Measurements from ENCODE around the gene SLC17A2. TPM values are rescaled to one million over a fixed set of nuclear protein-coding genes. Genes with fewer than 3 reads are reported as not detected.

The SLC17A2 gene
- total and polyA plus RNA-seq, 2 of the 4 experiments (the other 2 are of a cell fraction) = not detected

GRCh38 chr6:25889877-25890853 is 40.3 kb downstream of the SLC17A2 start:
- dilution Hi-C loops (cut with HindIII; ENCODE audit: low sequenced_read_pairs, unreplicated experiment) (no loop called here), in situ Hi-C loops (cut with MboI; ENCODE audit: low sequenced_read_pairs) (no loop called here), intact Hi-C loops (cut with micrococcal nuclease) (loop anchor here (1.0 to 2.0 kb wide), 2 partner anchors 102 to 169 kb away; no protein-coding TSS in a partner anchor)
- ChIA-PET CTCF (interaction anchor here (0.7 kb wide), 1 partner anchor 12 kb away, joined by 3 read pairs; no protein-coding TSS in a partner anchor), POLR2A (ENCODE audit: unreplicated experiment) (no interaction called here)
- H3K27me3 ChIP-seq (ENCODE audit: control insufficient read depth, insufficient read depth, low read length) = no peaks in the 10 kb centered on the region
- H3K79me1 ChIP-seq (ENCODE audit: low read depth in 1 of 2, low read length in 2 of 2) = no peaks in the 10 kb centered on the region
- no peaks in the 10 kb centered on the region for H3K4me1 ChIP-seq (ENCODE audit: control insufficient read depth, insufficient read depth, low read length)
- H2BK5ac ChIP-seq (ENCODE audit: low read depth, low read length, poor library complexity, severe bottlenecking) = no peak overlapping the region
- no TSS peak for BruUV-seq (replicated peaks)
- no peak overlapping the region for H2BK20ac ChIP-seq (ENCODE audit: low read depth, low read length)
- no peak overlapping the region for H4K8ac ChIP-seq (ENCODE audit: low read depth in 2 of 2, low read length in 2 of 2)
- no peak overlapping the region for H2BK120ac ChIP-seq (ENCODE audit: low read depth, low read length)
- H3K9me3 ChIP-seq (ENCODE audit: control insufficient read depth, insufficient read depth, low read length) = no peaks in the 10 kb centered on the region
- H4K20me1 ChIP-seq (ENCODE audit: insufficient read depth, low read length) = no peaks in the 10 kb centered on the region
- no peak overlapping the region for H3K23ac ChIP-seq (ENCODE audit: low read depth, low read length)
- no peak overlapping the region for H2AFZ ChIP-seq (replicated peaks; ENCODE audit: low read length, poor library complexity)
- no peak overlapping the region for H4K5ac ChIP-seq (ENCODE audit: low read depth, low read length)
- no peak overlapping the region for H2AK9ac ChIP-seq (replicated peaks; ENCODE audit: low read depth, low read length, poor library complexity)
- no peak overlapping the region for H3K4me2 ChIP-seq (ENCODE audit: low read depth, low read length)
- no peak overlapping the region for H3K4me3 ChIP-seq (ENCODE audit: insufficient read depth, low read depth, low read length)
- H3K14ac ChIP-seq (replicated peaks; ENCODE audit: low read depth, low read length) = no peak overlapping the region
- TF ChIP-seq RAD21 (IDR thresholded peaks at IDR 0.05; ENCODE audit: low read length) = peak; percentile 52
- TF ChIP-seq, protein P1, sequence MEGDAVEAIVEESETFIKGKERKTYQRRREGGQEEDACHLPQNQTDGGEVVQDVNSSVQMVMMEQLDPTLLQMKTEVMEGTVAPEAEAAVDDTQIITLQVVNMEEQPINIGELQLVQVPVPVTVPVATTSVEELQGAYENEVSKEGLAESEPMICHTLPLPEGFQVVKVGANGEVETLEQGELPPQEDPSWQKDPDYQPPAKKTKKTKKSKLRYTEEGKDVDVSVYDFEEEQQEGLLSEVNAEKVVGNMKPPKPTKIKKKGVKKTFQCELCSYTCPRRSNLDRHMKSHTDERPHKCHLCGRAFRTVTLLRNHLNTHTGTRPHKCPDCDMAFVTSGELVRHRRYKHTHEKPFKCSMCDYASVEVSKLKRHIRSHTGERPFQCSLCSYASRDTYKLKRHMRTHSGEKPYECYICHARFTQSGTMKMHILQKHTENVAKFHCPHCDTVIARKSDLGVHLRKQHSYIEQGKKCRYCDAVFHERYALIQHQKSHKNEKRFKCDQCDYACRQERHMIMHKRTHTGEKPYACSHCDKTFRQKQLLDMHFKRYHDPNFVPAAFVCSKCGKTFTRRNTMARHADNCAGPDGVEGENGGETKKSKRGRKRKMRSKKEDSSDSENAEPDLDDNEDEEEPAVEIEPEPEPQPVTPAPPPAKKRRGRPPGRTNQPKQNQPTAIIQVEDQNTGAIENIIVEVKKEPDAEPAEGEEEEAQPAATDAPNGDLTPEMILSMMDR (conservative IDR thresholded peaks at IDR 0.05; ENCODE audit: low read depth, low read length) = peak; percentile 38
- no peak for TF ChIP-seq RCOR1 (IDR thresholded peaks at IDR 0.05; ENCODE audit: insufficient replicate concordance, low read length)
- H2AK5ac ChIP-seq (ENCODE audit: low read depth, low read length) = no peak overlapping the region
- H2BK15ac ChIP-seq (ENCODE audit: low read depth, low read length) = no peak overlapping the region
- H3K56ac ChIP-seq (ENCODE audit: extremely low read depth, insufficient read depth, low read length) = no peak overlapping the region
- no peaks in the 10 kb centered on the region for H3K36me3 ChIP-seq (ENCODE audit: control insufficient read depth, insufficient read depth, low read length)
- no peak overlapping the region for H3K27ac ChIP-seq (ENCODE audit: insufficient read depth, low read length)
- DNase-seq = peak; percentile 17
- no peak overlapping the region for H4K91ac ChIP-seq (ENCODE audit: insufficient read depth, low read depth, low read length)
- WGBS, 2 experiments (ENCODE audit: extremely low coverage in 2 of 2, insufficient read length in 1 of 2) = no CpG with 5 or more reads among the region's 5 CpGs
- no peaks in the 10 kb centered on the region for H3K9me1 ChIP-seq (ENCODE audit: insufficient read depth, low read length)
- H3K9ac ChIP-seq (ENCODE audit: low read depth, low read length) = no peak overlapping the region
- no peak overlapping the region for H3K18ac ChIP-seq (ENCODE audit: low read depth, low read length)
- ATAC-seq (ENCODE audit: low read depth) = peak; percentile 60
- H3K4ac ChIP-seq (ENCODE audit: low read depth, low read length) = no peak overlapping the region

Measured in IMR-90 (cell line).